ENCODE data around the gene OPA1.

Gene OPA1

GRCh38 chr3:193648542-193649076 lies 55.6 kb downstream of the OPA1 start:
- DNase-seq (ENCODE audit: low read depth), result no peak

- no peak for DNase-seq (ENCODE audit: low read depth)
These were observed 57.6 kb downstream of the OPA1 start for GRCh38 chr3:193650585-193650984.

- no peak for DNase-seq (ENCODE audit: low read depth)
These were observed 62.9 kb downstream of the OPA1 start for GRCh38 chr3:193655831-193656433.

- DNase-seq (ENCODE audit: low read depth), result no peak
These were observed 63.4 kb downstream of the OPA1 start for GRCh38 chr3:193656445-193656844.

- DNase-seq (ENCODE audit: low read depth), result no peak
These were observed 63.9 kb downstream of the OPA1 start for GRCh38 chr3:193656878-193657282.

GRCh38 chr3:193660171-193660570 lies 67.2 kb downstream of the OPA1 start:
- no peak for DNase-seq (ENCODE audit: low read depth)

GRCh38 chr3:193660698-193661411 lies 67.8 kb downstream of the OPA1 start:
- DNase-seq (ENCODE audit: low read depth), result no peak

GRCh38 chr3:193662757-193663322 lies 69.8 kb downstream of the OPA1 start:
- no peak for DNase-seq (ENCODE audit: low read depth)

- DNase-seq (ENCODE audit: low read depth), result peak; percentile 26
These were observed 72.5 kb downstream of the OPA1 start for GRCh38 chr3:193665370-193665989.

- DNase-seq (ENCODE audit: low read depth), result no peak
These were observed 80.8 kb downstream of the OPA1 start for GRCh38 chr3:193673845-193674244.

- DNase-seq (ENCODE audit: low read depth), result no peak
These were observed 81.7 kb downstream of the OPA1 start for GRCh38 chr3:193674714-193675113.

- DNase-seq (ENCODE audit: low read depth), result no peak
These were observed 84.7 kb downstream of the OPA1 start for GRCh38 chr3:193677734-193678133.

GRCh38 chr3:193680220-193680619 lies 87.2 kb downstream of the OPA1 start:
- no peak for DNase-seq (ENCODE audit: low read depth)

- no peak for DNase-seq (ENCODE audit: low read depth)
These were observed 88.6 kb downstream of the OPA1 start for GRCh38 chr3:193681631-193682030.

- no peak for DNase-seq (ENCODE audit: low read depth)
These were observed 93.9 kb downstream of the OPA1 start for GRCh38 chr3:193686665-193687483.

GRCh38 chr3:193688834-193689714 lies 96.1 kb downstream of the OPA1 start:
- no peak for DNase-seq (ENCODE audit: low read depth)

- DNase-seq (ENCODE audit: low read depth), result no peak
These were observed 100.8 kb downstream of the OPA1 start for GRCh38 chr3:193693774-193694173.

GRCh38 chr3:193701953-193702635 lies 109.1 kb downstream of the OPA1 start:
- no peak for DNase-seq (ENCODE audit: low read depth)

GRCh38 chr3:193702967-193703366 lies 110.0 kb downstream of the OPA1 start:
- DNase-seq (ENCODE audit: low read depth), result no peak

GRCh38 chr3:193704431-193704830 lies 111.4 kb downstream of the OPA1 start:
- DNase-seq (ENCODE audit: low read depth), result no peak

Measured in HS-5 (cell line).